ENCODE measurements around the gene GTF2I.

- TF ChIP-seq SUZ12 (IDR thresholded peaks at IDR 0.05; ENCODE audit: extremely low read depth, insufficient read depth, insufficient read length) (no peak), YY1 (IDR thresholded peaks at IDR 0.05; ENCODE audit: insufficient read depth, insufficient read length) (no peak)
Observed at GRCh38 chr7:74632505-74632904, 25.0 kb upstream of the GTF2I start.

All from NT2/D1 (cell line).